SHP77 treated with DMSO at 0.1 percent for 48 hours (cell line): ENCODE results near the gene ANXA6.
"Not testable (repeated sequence)": the region's sequence is repeated elsewhere in the genome, so short reads cannot be mapped to it uniquely, and the experiment has no call there.

Experiments
- DNase-seq: peaks from one replicate; lab custom pipeline; 2025; lab: John Stamatoyannopoulos, UW

ANXA6 gene

GRCh38 chr5:151180291-151180690 lies 22.7 kb upstream of the ANXA6 start:
- no peak for DNase-seq

GRCh38 chr5:151179489-151179840 lies 21.9 kb upstream of the ANXA6 start:
- DNase-seq: no peak

- no peak for DNase-seq
These were observed 21.4 kb upstream of the ANXA6 start for GRCh38 chr5:151178777-151179488.

- no peak for DNase-seq
These were observed 20.8 kb upstream of the ANXA6 start for GRCh38 chr5:151178372-151178771.

- not testable (repeated sequence) for DNase-seq
These were observed 18.7 kb upstream of the ANXA6 start for GRCh38 chr5:151176268-151176667.

GRCh38 chr5:151174612-151175101 lies 17.1 kb upstream of the ANXA6 start:
- DNase-seq: no peak

- no peak for DNase-seq
These were observed 16.4 kb upstream of the ANXA6 start for GRCh38 chr5:151173711-151174611.

GRCh38 chr5:151171529-151171928 lies 13.9 kb upstream of the ANXA6 start:
- no peak for DNase-seq

GRCh38 chr5:151168602-151169344 lies 11.2 kb upstream of the ANXA6 start:
- DNase-seq: no peak

- DNase-seq: no peak
These were observed 9.4 kb upstream of the ANXA6 start for GRCh38 chr5:151167022-151167421.

- peak; percentile 1 for DNase-seq
These were observed 7.3 kb upstream of the ANXA6 start for GRCh38 chr5:151164687-151165392.

GRCh38 chr5:151162776-151163175 lies 5.2 kb upstream of the ANXA6 start:
- no peak for DNase-seq

- DNase-seq: no peak
These were observed 2.2 kb upstream of the ANXA6 start for GRCh38 chr5:151159649-151160373.

GRCh38 chr5:151158287-151158661 lies 695 bp upstream of the ANXA6 start:
- no peak for DNase-seq

GRCh38 chr5:151156507-151157420 lies 815 bp downstream of the ANXA6 start:
- DNase-seq: no peak

- DNase-seq: no peak
These were observed 1.6 kb downstream of the ANXA6 start for GRCh38 chr5:151155775-151156506.

- DNase-seq: no peak
These were observed 2.4 kb downstream of the ANXA6 start for GRCh38 chr5:151154931-151155774.

- DNase-seq: no peak
These were observed 3.8 kb downstream of the ANXA6 start for GRCh38 chr5:151153766-151154272.
